ENCODE data around the gene TBC1D2. TPM values are rescaled to one million over a fixed set of nuclear protein-coding genes. Genes with fewer than 3 reads are reported as not detected.

TBC1D2 gene
- total and polyA plus RNA-seq, 2 of the 4 experiments (the other 2 are of a cell fraction), result 36.9 to 62.7 TPM

GRCh38 chr9:98218562-98219363 lies 36.7 kb downstream of the TBC1D2 start:
- Histone ChIP-seq H2BK15ac (ENCODE audit: low read depth, low read length) (peak overlapping the region; percentile 51; the same call in 1 of the 3 replicates), H2BK5ac (ENCODE audit: low read depth, low read length, poor library complexity, severe bottlenecking) (peak overlapping the region; percentile 44), H2BK20ac (ENCODE audit: low read depth, low read length) (peak overlapping the region; percentile 68), H3K4me1 (ENCODE audit: control insufficient read depth, insufficient read depth, low read length) (peaks cover 23% of the 10 kb centered on the region), H4K8ac (ENCODE audit: low read depth in 2 of 2, low read length in 2 of 2) (peak overlapping the region; percentile 26 to 79), H2AK5ac (ENCODE audit: low read depth, low read length) (peak overlapping the region; percentile 86; the same call in 1 of the 2 replicates), H3K14ac (replicated peaks; ENCODE audit: low read depth, low read length) (peak overlapping the region; percentile 66), H3K27ac (ENCODE audit: insufficient read depth, low read length) (peak overlapping the region; percentile 69; the same call in 1 of the 2 replicates), H2BK120ac (ENCODE audit: low read depth, low read length) (peak overlapping the region; percentile 84), H2AK9ac (replicated peaks; ENCODE audit: low read depth, low read length, poor library complexity) (peak overlapping the region; percentile 84), H3K4me3 (ENCODE audit: insufficient read depth, low read depth, low read length) (no peak overlapping the region), H2AFZ (replicated peaks; ENCODE audit: low read length, poor library complexity) (peak overlapping the region; percentile 59), H3K27me3 (ENCODE audit: control insufficient read depth, insufficient read depth, low read length) (no peaks in the 10 kb centered on the region), H3K4ac (ENCODE audit: low read depth, low read length) (peak overlapping the region; percentile 80), H3K56ac (ENCODE audit: extremely low read depth, insufficient read depth, low read length) (peak overlapping the region; percentile 48; the same call in 1 of the 2 replicates), H3K23ac (ENCODE audit: low read depth, low read length) (peak overlapping the region; percentile 66; the same call in 1 of the 2 replicates), H3K9me3 (ENCODE audit: control insufficient read depth, insufficient read depth, low read length) (no peaks in the 10 kb centered on the region), H3K36me3 (ENCODE audit: control insufficient read depth, insufficient read depth, low read length) (peaks cover 13% of the 10 kb centered on the region), H3K4me2 (ENCODE audit: low read depth, low read length) (no peak overlapping the region), H4K91ac (ENCODE audit: insufficient read depth, low read depth, low read length) (peak overlapping the region; percentile 64), H3K79me1 (ENCODE audit: low read depth in 1 of 2, low read length in 2 of 2) (peaks cover 20 to 66% of the 10 kb centered on the region in 2 experiments), H4K20me1 (ENCODE audit: insufficient read depth, low read length) (no peaks in the 10 kb centered on the region), H3K18ac (ENCODE audit: low read depth, low read length) (peak overlapping the region; percentile 81), H4K5ac (ENCODE audit: low read depth, low read length) (peak overlapping the region; percentile 82), H3K9ac (ENCODE audit: low read depth, low read length) (no peak overlapping the region), H3K9me1 (ENCODE audit: insufficient read depth, low read length) (peaks cover 24% of the 10 kb centered on the region)
- in situ Hi-C loops (cut with MboI; ENCODE audit: low sequenced_read_pairs) (no loop called here), dilution Hi-C loops (cut with HindIII; ENCODE audit: low sequenced_read_pairs, unreplicated experiment) (no loop called here), intact Hi-C loops (cut with micrococcal nuclease) (no loop called here)
- 100% methylated on average over 1 of the region's 11 CpGs; no CpG with 5 or more reads in 1 of the 2 experiments for WGBS, 2 experiments (ENCODE audit: extremely low coverage in 2 of 2, insufficient read length in 1 of 2)
- no TSS peak for BruUV-seq (replicated peaks)
- DNase-seq (peak; percentile 27), ATAC-seq (ENCODE audit: low read depth) (no peak)
- CTCF ChIA-PET, result no interaction called here
- TF ChIP-seq, protein P1, sequence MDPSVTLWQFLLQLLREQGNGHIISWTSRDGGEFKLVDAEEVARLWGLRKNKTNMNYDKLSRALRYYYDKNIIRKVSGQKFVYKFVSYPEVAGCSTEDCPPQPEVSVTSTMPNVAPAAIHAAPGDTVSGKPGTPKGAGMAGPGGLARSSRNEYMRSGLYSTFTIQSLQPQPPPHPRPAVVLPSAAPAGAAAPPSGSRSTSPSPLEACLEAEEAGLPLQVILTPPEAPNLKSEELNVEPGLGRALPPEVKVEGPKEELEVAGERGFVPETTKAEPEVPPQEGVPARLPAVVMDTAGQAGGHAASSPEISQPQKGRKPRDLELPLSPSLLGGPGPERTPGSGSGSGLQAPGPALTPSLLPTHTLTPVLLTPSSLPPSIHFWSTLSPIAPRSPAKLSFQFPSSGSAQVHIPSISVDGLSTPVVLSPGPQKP (IDR thresholded peaks at IDR 0.05; ENCODE audit: borderline replicate concordance, low read depth, low read length), result no peak
- TF ChIP-seq MAFK (IDR thresholded peaks at IDR 0.05; ENCODE audit: low read depth, low read length) (no peak), BHLHE40 (IDR thresholded peaks at IDR 0.05; ENCODE audit: low read depth, low read length) (no peak)
- POLR2A ChIA-PET (ENCODE audit: unreplicated experiment), result no interaction called here

Data from IMR-90 (cell line).